ENCODE results near the gene PSMA7. TPM values are rescaled to one million over a fixed set of nuclear protein-coding genes. Genes with fewer than 3 reads are reported as not detected.

PSMA7 gene
- polyA plus RNA-seq, 1 experiment, result 478 TPM

GRCh38 chr20:62097881-62098407 lies 45.2 kb downstream of the PSMA7 start:
- H3K27me3 ChIP-seq (ENCODE audit: control insufficient read depth, insufficient read depth, low read length), result no peaks in the 10 kb centered on the region
- ChIA-PET CTCF (no interaction called here), POLR2A (interaction anchor here (0.6 kb wide), 1 partner anchor 1567 kb away, joined by 4 read pairs; no protein-coding TSS in a partner anchor)
- no peak overlapping the region for H3K4me3 ChIP-seq (ENCODE audit: low read depth, low read length)
- TF ChIP-seq, protein P1, sequence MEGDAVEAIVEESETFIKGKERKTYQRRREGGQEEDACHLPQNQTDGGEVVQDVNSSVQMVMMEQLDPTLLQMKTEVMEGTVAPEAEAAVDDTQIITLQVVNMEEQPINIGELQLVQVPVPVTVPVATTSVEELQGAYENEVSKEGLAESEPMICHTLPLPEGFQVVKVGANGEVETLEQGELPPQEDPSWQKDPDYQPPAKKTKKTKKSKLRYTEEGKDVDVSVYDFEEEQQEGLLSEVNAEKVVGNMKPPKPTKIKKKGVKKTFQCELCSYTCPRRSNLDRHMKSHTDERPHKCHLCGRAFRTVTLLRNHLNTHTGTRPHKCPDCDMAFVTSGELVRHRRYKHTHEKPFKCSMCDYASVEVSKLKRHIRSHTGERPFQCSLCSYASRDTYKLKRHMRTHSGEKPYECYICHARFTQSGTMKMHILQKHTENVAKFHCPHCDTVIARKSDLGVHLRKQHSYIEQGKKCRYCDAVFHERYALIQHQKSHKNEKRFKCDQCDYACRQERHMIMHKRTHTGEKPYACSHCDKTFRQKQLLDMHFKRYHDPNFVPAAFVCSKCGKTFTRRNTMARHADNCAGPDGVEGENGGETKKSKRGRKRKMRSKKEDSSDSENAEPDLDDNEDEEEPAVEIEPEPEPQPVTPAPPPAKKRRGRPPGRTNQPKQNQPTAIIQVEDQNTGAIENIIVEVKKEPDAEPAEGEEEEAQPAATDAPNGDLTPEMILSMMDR (IDR thresholded peaks at IDR 0.05; ENCODE audit: insufficient read depth, low read depth, low read length), result no peak
- H3K36me3 ChIP-seq (ENCODE audit: control insufficient read depth, insufficient read depth, low read length), result no peaks in the 10 kb centered on the region
- DNase-seq (ENCODE audit: low read depth), result no peak

GRCh38 chr20:62096421-62097380 lies 46.5 kb downstream of the PSMA7 start:
- CTCF ChIA-PET, result no interaction called here
- POLR2A ChIA-PET, result no interaction called here
- TF ChIP-seq, protein P1 (IDR thresholded peaks at IDR 0.05; ENCODE audit: insufficient read depth, low read depth, low read length), result no peak
- H3K36me3 ChIP-seq (ENCODE audit: control insufficient read depth, insufficient read depth, low read length), result no peaks in the 10 kb centered on the region
- DNase-seq (ENCODE audit: low read depth), result no peak
- no peak overlapping the region for H3K4me3 ChIP-seq (ENCODE audit: low read depth, low read length)
- no peaks in the 10 kb centered on the region for H3K27me3 ChIP-seq (ENCODE audit: control insufficient read depth, insufficient read depth, low read length)

DNA sequence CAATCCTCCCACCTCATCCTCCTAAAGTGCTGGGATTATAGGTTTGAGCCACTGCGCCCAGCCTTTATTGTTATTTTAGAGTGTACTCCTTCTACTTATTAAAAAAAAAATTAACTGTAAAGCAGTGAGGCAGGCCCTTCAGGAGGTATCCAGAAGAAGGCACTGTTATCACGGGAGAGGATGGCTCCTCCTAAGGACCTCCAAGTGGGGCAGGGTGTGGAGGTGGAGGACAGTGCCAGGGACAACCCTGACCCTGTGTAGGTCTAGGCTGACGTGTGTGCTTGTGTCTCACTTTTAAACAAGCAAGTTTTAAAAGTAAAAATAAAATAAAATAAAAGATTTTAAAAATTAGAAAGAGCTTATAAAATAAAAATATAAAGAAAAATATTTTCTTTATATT lies 53.8 kb downstream of the PSMA7 start:
- CTCF ChIA-PET, result interaction anchor here (1.1 to 1.4 kb wide), 2 partner anchors 23 to 48 kb away, joined by 4 to 5 read pairs; no protein-coding TSS in a partner anchor
- Histone ChIP-seq H3K36me3 (ENCODE audit: control insufficient read depth, insufficient read depth, low read length) (no peaks in the 10 kb centered on the region), H3K27me3 (ENCODE audit: control insufficient read depth, insufficient read depth, low read length) (no peaks in the 10 kb centered on the region), H3K4me3 (ENCODE audit: low read depth, low read length) (no peak overlapping the region)
- TF ChIP-seq, protein P1 (IDR thresholded peaks at IDR 0.05; ENCODE audit: insufficient read depth, low read depth, low read length), result no peak
- POLR2A ChIA-PET, result no interaction called here
- no peak for DNase-seq (ENCODE audit: low read depth)

GRCh38 chr20:62088258-62089127 lies 54.7 kb downstream of the PSMA7 start:
- CTCF ChIA-PET, result interaction anchor here (0.9 to 1.1 kb wide), 2 partner anchors 19 to 49 kb away, joined by 3 to 5 read pairs; no protein-coding TSS in a partner anchor
- TF ChIP-seq, protein P1 (IDR thresholded peaks at IDR 0.05; ENCODE audit: insufficient read depth, low read depth, low read length), result no peak
- DNase-seq (ENCODE audit: low read depth), result peak; percentile 41
- Histone ChIP-seq H3K36me3 (ENCODE audit: control insufficient read depth, insufficient read depth, low read length) (no peaks in the 10 kb centered on the region), H3K4me3 (ENCODE audit: low read depth, low read length) (no peak overlapping the region), H3K27me3 (ENCODE audit: control insufficient read depth, insufficient read depth, low read length) (no peaks in the 10 kb centered on the region)
- POLR2A ChIA-PET, result no interaction called here

Measured in BJ (cell line).